ENCODE data around the gene UPF1.

Gene UPF1

DNA sequence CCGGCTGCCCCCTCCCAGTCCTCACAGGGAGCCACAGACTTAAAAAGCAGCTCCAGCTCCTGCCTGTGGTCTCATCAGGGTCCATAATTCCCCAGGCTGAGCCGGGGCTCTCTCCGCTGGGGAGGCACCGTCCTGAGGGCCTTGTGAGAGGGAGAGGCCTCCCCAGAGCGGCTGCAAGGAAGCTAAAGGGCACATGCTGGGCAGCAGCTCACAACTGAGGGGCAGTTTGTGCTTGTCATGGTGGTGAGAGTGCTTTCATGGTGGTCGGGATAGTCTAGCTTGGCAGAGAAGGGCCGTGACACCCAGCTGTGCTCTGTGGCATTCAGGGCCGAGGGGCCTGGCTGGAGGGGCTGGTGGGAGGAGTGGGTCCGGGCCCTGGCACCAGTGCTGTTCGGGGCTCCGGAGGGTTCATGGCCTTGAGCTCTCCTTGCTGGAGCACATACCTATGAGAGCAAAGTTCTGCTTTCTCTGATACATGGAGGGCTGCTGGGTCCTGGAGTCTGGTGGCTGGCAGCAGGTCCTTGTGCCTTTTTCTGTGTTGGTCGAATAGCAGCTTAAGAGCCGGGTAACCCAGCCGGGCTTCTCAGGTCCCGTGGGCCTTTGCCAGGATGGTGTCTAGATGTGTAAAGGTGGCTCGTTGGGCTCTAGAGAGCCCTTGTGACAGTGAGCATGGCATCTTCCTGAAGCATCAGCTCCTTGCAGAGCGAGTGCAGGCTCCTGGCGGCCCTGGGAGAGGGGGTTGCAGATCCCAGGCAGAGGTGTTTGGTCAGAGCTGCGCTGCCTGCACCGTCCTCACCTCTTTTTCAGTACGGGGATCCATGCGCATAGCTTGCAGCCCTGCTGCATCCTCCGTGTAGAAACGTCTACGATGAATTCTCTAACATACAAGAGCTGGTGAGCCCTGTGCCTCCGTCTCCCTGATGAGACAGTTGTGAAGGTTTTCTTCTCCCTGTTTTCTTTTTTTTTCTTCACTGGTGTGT lies 8.8 kb downstream of the UPF1 start:
- DNase-seq (ENCODE audit: low read depth in 3 of 3) = no peak

DNA sequence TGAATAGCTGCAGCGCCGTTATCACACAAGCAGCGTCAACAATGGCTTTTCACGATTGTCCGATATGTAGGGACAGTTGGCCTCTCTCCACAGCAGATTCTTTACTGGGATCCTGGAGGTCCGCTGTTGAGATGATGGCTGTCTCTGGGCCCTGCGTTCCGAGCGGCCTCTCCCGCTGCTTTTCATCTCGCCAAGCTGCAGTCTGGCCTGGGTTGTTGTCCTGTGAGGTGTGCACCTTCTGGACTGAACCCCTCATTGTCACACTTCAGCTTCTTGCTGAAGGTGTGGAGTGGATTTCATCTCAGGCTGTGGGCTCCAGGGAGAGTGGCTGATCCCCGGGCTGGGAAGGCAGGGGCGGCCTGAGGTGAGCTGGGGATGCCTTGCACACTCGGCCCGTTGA lies 9.6 kb downstream of the UPF1 start:
- no peak for DNase-seq (ENCODE audit: low read depth in 3 of 3)

GRCh38 chr19:18842166-18842565 lies 10.4 kb downstream of the UPF1 start:
- no peak for DNase-seq (ENCODE audit: low read depth in 3 of 3)

DNA sequence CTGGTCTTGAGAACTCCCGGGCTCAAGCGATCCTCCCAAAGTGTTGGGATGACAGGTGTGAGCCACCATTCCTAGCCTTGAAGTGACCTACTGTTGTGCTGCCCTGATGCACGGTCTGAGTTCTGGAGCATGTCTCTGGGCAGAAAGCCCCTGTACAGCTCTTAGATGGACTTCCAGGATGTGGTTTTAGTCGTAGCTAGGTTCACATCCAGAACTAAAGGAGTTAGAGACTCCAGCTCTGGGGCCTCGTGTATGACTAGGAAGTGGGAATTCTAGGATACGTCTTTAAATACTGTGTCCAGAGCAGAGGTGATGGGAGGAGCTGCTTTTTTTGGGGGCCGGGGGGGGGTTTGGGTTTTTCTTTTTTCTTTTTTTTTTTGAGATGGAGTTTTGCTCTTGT lies 12.2 kb downstream of the UPF1 start:
- DNase-seq (ENCODE audit: low read depth in 3 of 3) = no peak

GRCh38 chr19:18844806-18845329 lies 13.1 kb downstream of the UPF1 start:
- no peak for DNase-seq (ENCODE audit: low read depth in 3 of 3)

- DNase-seq (ENCODE audit: low read depth in 3 of 3) = no peak
These were observed 14.2 kb downstream of the UPF1 start for GRCh38 chr19:18845961-18846360.

- DNase-seq (ENCODE audit: low read depth in 3 of 3) = peak; percentile 26 to 41 (median 37)
These were observed 15.2 kb downstream of the UPF1 start for GRCh38 chr19:18846862-18847548.

DNA sequence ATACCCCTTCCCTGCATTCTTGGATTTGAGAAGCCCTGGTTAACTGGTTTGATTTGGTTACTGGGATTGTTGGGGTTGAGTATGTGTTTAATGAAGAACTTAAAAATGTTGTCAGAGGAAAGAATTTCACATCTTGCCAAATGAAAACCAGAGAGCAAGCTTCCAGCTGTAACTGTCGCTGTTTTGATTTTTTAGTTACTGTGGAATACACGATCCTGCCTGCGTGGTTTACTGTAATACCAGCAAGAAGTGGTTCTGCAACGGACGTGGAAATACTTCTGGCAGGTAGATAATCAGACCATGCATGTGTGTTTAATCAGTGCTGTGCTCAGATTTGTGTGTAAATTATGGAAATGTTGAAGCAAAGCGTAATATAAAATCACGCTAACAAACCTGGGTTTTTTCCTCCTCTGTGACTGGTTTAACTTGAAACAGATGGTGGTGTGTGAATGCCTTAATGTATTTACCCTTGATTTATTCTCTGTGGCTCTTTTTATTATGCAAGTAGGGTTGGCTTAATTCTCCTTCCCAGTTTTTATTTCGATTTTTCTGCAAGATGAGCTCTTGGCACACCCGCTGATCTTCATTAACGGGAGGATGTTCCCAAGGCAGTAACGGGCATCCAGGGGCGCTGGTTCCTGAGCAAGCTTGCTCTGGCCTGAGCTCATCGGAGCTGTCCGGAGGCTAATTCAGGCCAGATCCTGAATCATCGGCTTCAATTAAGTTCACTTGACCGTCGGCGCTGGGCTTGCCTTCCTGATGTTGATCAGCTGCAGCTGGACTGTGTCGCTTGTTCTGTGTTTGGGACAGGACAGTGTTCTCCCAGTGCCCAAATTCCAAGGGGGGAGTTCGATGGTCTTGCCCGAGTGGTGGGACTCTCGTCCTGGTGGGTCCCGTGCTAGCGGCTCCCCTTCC lies 16.0 kb downstream of the UPF1 start:
- DNase-seq (ENCODE audit: low read depth in 3 of 3) = no peak

- DNase-seq (ENCODE audit: low read depth in 3 of 3) = no peak
These were observed 17.3 kb downstream of the UPF1 start for GRCh38 chr19:18848878-18849661.

GRCh38 chr19:18849838-18850400 lies 18.2 kb downstream of the UPF1 start:
- no peak for DNase-seq (ENCODE audit: low read depth in 3 of 3)

GRCh38 chr19:18850471-18851375 lies 19.0 kb downstream of the UPF1 start:
- no peak for DNase-seq (ENCODE audit: low read depth in 3 of 3)

DNA sequence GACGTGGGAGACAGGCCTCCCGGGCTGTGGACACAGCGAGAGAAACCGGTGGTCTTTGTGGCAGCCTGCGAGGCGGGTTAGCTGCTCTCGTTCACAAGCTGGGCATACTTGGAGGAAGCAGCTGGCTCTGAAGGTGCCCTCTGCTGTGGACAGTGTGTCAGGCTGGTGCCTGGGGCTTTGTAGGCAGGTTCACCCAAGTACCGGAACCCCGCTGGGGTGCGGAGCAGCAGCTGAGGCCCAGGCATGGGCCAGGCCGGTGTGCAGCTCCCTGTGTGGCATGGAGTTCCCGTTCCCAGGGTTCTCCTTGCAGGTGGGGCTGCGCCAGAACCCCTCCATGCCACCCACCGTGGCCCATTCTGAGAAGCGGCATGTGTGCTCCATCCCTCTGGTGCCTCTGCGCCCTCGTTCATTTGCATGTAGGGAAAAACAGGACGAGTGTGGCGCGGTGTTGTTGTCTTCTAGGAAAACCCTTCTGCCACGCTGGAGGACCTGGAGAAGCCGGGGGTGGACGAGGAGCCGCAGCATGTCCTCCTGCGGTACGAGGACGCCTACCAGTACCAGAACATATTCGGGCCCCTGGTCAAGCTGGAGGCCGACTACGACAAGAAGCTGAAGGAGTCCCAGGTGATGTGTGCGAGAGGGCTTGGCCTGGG lies 20.0 kb downstream of the UPF1 start:
- DNase-seq (ENCODE audit: low read depth in 3 of 3) = no peak

DNA sequence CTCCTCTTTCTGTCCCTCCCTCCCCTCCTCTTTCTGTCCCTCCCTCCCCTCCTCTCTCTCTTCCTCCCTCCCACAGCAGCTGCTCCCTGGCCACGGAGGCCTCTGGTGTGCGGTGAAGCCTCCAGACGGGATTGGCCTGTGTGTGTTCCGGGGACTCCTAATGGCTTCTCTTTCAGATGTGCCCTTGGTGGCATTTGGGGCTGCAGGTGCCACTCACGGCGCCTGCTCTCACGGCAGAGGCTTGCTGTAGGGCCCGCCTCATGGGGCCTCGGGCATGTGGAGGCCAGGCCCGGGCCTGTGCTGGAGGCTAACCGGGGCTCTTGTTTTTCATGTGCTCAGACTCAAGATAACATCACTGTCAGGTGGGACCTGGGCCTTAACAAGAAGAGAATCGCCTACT lies 20.9 kb downstream of the UPF1 start:
- DNase-seq (ENCODE audit: low read depth in 3 of 3) = no peak

DNA sequence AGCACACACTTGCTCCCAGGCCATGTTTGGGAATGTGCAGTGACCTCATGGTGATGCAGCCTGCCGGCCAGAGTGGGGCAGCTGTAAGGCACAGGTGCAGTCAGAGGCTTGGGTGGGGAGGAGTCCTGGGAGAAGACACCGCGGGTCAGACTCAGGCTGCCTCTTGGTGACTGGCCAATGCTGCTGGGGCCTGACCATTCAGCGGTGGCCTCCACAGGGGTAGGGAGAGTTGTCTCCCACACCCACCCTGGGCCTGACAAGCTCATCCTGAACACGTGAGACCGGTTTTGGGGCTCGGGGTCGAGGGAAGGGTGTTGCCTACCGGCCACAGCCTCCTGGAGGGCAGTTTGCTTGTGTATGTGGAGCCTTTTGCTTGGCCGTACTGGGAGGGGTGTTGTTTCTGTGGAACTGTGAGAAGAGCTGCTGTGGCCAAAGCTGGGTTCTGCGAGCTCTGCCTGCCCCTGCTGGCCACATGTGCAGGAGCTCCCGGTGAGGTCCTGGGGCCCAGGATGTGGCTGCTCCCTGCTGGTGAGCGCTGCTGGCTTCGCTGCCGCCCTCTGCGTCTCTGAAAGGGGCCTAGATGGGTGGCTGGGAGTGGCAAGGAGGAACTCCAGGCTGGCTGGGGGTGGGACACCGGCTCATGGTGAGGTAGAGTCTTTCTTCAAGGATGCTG lies 22.1 kb downstream of the UPF1 start:
- DNase-seq (ENCODE audit: low read depth in 3 of 3) = no peak

DNA sequence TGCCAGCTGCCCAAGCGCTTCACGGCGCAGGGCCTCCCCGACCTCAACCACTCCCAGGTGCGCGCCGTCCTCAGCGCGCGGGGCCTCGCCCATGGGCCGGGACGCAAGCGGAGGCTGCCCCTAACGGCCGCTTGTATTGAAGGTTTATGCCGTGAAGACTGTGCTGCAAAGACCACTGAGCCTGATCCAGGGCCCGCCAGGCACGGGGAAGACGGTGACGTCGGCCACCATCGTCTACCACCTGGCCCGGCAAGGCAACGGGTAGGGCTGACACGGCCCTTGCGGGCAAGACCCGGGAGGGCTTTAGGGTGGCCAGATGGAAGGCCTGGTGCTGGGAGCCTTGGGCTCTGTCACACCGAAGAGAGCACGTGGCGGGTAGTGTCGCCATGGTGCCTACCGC lies 23.2 kb downstream of the UPF1 start:
- no peak for DNase-seq (ENCODE audit: low read depth in 3 of 3)

- no peak for DNase-seq (ENCODE audit: low read depth in 3 of 3)
These were observed 24.1 kb downstream of the UPF1 start for GRCh38 chr19:18855647-18856384.

- DNase-seq (ENCODE audit: low read depth in 3 of 3) = no peak
These were observed 24.8 kb downstream of the UPF1 start for GRCh38 chr19:18856385-18857126.

Measured in stimulated activated CD4-positive, alpha-beta T cell treated with anti-CD3 and anti-CD28 coated beads, TNF-alpha, amount 100 ng/mL, for 4 hours (primary cell).